Karpas-422 (cell line): ENCODE measurements around the gene TFCP2L1. TPM values are rescaled to one million over a fixed set of nuclear protein-coding genes. Genes with fewer than 3 reads are reported as not detected.
A peak's percentile ranks its signal among the peaks of the same experiment; 100 is the strongest.
"Not testable (repeated sequence)": the region's sequence is repeated elsewhere in the genome, so short reads cannot be mapped to it uniquely, and the experiment has no call there.

Experiments used
- DNase-seq: peaks from one replicate; pipeline ENCODE4 v3.0.0-alpha.2; 2015
- H2AFZ ChIP-seq: fragments of 200-600 bp; sonication (generic); 2 replicates; pipeline ENCODE4 v1.6.1; 2014; ENCODE audit warnings: antibody characterized with exemption, low read length, mixed read lengths
- H3K27ac ChIP-seq: fragments of 200-600 bp; sonication (generic); 2 replicates; pipeline ENCODE4 v1.5.1; 2014; ENCODE audit warnings: mild to moderate bottlenecking, low read length, moderate library complexity
- H3K27me3 ChIP-seq: fragments of 200-600 bp; sonication (generic); 2 replicates; pipeline ENCODE4 v1.6.1; 2014; ENCODE audit warnings: low read length, mixed read lengths
- H3K36me3 ChIP-seq: fragments of 200-600 bp; sonication (generic); 2 replicates; pipeline ENCODE4 v1.6.1; 2014; ENCODE audit warnings: low read length, mixed read lengths; ENCODE audit not compliant: insufficient read depth
- H3K4me1 ChIP-seq: fragments of 200-600 bp; sonication (generic); 2 replicates; pipeline ENCODE4 v1.6.1; 2014; ENCODE audit warnings: mild to moderate bottlenecking, low read length, mixed read lengths
- H3K4me2 ChIP-seq: fragments of 200-600 bp; sonication (generic); 2 replicates; pipeline ENCODE4 v1.6.1; 2014; ENCODE audit warnings: low read length, low read depth, mild to moderate bottlenecking; ENCODE audit not compliant: poor library complexity, severe bottlenecking
- H3K4me3 ChIP-seq: fragments of 200-600 bp; sonication (generic); 2 replicates; pipeline ENCODE4 v1.5.1; 2014; ENCODE audit warnings: mild to moderate bottlenecking, antibody characterized with exemption, low read length, mixed read lengths
- H3K79me2 ChIP-seq: fragments of 200-600 bp; sonication (generic); 2 replicates; pipeline ENCODE4 v1.6.1; 2014; ENCODE audit warnings: mild to moderate bottlenecking, low read length, mixed read lengths
- H3K9ac ChIP-seq: fragments of 200-600 bp; sonication (generic); 2 replicates; pipeline ENCODE4 v1.6.0; 2014; ENCODE audit warnings: low read length
- H3K9me2 ChIP-seq: fragments of 200-600 bp; sonication (generic), shearing (Covaris generic); replicated peaks from 2 replicates; pipeline ENCODE4 v1.6.0; 2014; ENCODE audit warnings: mild to moderate bottlenecking, low read length, moderate library complexity; ENCODE audit not compliant: insufficient read depth
- H3K9me3 ChIP-seq: fragments of 300-700, 200-600 bp; sonication (generic); 2 replicates; pipeline ENCODE4 v1.6.1; 2014; ENCODE audit warnings: low read length, mixed read lengths
- H4K20me1 ChIP-seq: fragments of 200-600 bp; sonication (generic); 2 replicates; pipeline ENCODE4 v1.6.1; 2014; ENCODE audit warnings: mild to moderate bottlenecking, antibody characterized with exemption, low read length, low read depth; ENCODE audit not compliant: insufficient read depth
- total RNA-seq: library from RNA; depleted of rRNA; stranded (reverse); fragments of >200 nt; shearing (Covaris generic); gene quantifications from 2 replicates; pipeline ENCODE4 v1.2.3, GENCODE V29; 2014; ENCODE audit warnings: low replicate concordance

TFCP2L1 gene
- total RNA-seq, 1 experiment from 2014 or later: not detected

- Histone ChIP-seq H3K4me2 (no peak overlapping the region), H3K9me3 (no peaks in the 10 kb centered on the region), H3K79me2 (no peaks in the 10 kb centered on the region), H4K20me1 (no peaks in the 10 kb centered on the region), H3K4me1 (no peaks in the 10 kb centered on the region), H3K36me3 (no peaks in the 10 kb centered on the region), H3K9me2 (no peaks in the 10 kb centered on the region), H3K27ac (no peak overlapping the region), H3K4me3 (no peak overlapping the region), H2AFZ (no peak overlapping the region), H3K27me3 (no peaks in the 10 kb centered on the region), H3K9ac (no peak overlapping the region)
- DNase-seq: no peak
Measured at GRCh38 chr2:121303531-121304263, 18.7 kb upstream of the TFCP2L1 start.

- H3K4me2 ChIP-seq, H3K4me1 ChIP-seq, H3K9ac ChIP-seq, H3K9me3 ChIP-seq, H3K27me3 ChIP-seq, H2AFZ ChIP-seq, H3K79me2 ChIP-seq, H3K9me2 ChIP-seq, H3K27ac ChIP-seq, H3K36me3 ChIP-seq, H3K4me3 ChIP-seq, DNase-seq, H4K20me1 ChIP-seq: not testable (repeated sequence)
Measured at GRCh38 chr2:121301190-121301589, 16.2 kb upstream of the TFCP2L1 start.

- no peak for DNase-seq
- Histone ChIP-seq H3K9me2 (no peaks in the 10 kb centered on the region), H3K4me2 (no peak overlapping the region), H3K36me3 (no peaks in the 10 kb centered on the region), H3K9ac (no peak overlapping the region), H4K20me1 (no peaks in the 10 kb centered on the region), H3K79me2 (no peaks in the 10 kb centered on the region), H3K4me3 (no peak overlapping the region), H3K27ac (no peak overlapping the region), H3K9me3 (no peaks in the 10 kb centered on the region), H3K27me3 (no peaks in the 10 kb centered on the region), H2AFZ (no peak overlapping the region), H3K4me1 (no peaks in the 10 kb centered on the region)
Measured at GRCh38 chr2:121298476-121298875, 13.5 kb upstream of the TFCP2L1 start.

- not testable (repeated sequence) for H2AFZ ChIP-seq, H3K79me2 ChIP-seq
Measured at GRCh38 chr2:121297866-121298265, 12.9 kb upstream of the TFCP2L1 start.

GRCh38 chr2:121297217-121297830, 12.3 kb upstream of the TFCP2L1 start:
- no peaks in the 10 kb centered on the region for H4K20me1 ChIP-seq
- no peaks in the 10 kb centered on the region for H3K4me1 ChIP-seq
- peak; percentile 73 for DNase-seq
- H3K36me3 ChIP-seq: no peaks in the 10 kb centered on the region
- H3K9me3 ChIP-seq: no peaks in the 10 kb centered on the region
- H3K9ac ChIP-seq: no peak overlapping the region
- no peak overlapping the region for H3K4me3 ChIP-seq
- H3K27ac ChIP-seq: no peak overlapping the region
- H3K9me2 ChIP-seq: no peaks in the 10 kb centered on the region
- H3K4me2 ChIP-seq: no peak overlapping the region
- no peaks in the 10 kb centered on the region for H3K27me3 ChIP-seq
- H3K79me2 ChIP-seq: no peaks in the 10 kb centered on the region
- no peak overlapping the region for H2AFZ ChIP-seq

More at GRCh38 chr2:121297866-121298265, 12.9 kb upstream of the TFCP2L1 start:
- H3K4me2 ChIP-seq, H3K27ac ChIP-seq, H3K4me1 ChIP-seq, H3K9ac ChIP-seq, DNase-seq, H3K4me3 ChIP-seq, H4K20me1 ChIP-seq, H3K36me3 ChIP-seq, H3K9me3 ChIP-seq, H3K9me2 ChIP-seq, H3K27me3 ChIP-seq: not testable (repeated sequence)

- no peak for DNase-seq
- H3K9me3 ChIP-seq: no peaks in the 10 kb centered on the region
- H3K9me2 ChIP-seq: no peaks in the 10 kb centered on the region
- no peaks in the 10 kb centered on the region for H3K27me3 ChIP-seq
- no peak overlapping the region for H3K4me3 ChIP-seq
- H3K27ac ChIP-seq: no peak overlapping the region
- H2AFZ ChIP-seq: no peak overlapping the region
- H3K9ac ChIP-seq: no peak overlapping the region
- H3K79me2 ChIP-seq: no peaks in the 10 kb centered on the region
- no peaks in the 10 kb centered on the region for H3K36me3 ChIP-seq
- no peaks in the 10 kb centered on the region for H3K4me1 ChIP-seq
- no peak overlapping the region for H3K4me2 ChIP-seq
- no peaks in the 10 kb centered on the region for H4K20me1 ChIP-seq
Measured at GRCh38 chr2:121295911-121296650, 11.1 kb upstream of the TFCP2L1 start.

- no peaks in the 10 kb centered on the region for H4K20me1 ChIP-seq
- H3K9ac ChIP-seq: no peak overlapping the region
- H3K36me3 ChIP-seq: no peaks in the 10 kb centered on the region
- no peak overlapping the region for H3K4me2 ChIP-seq
- no peaks in the 10 kb centered on the region for H3K9me3 ChIP-seq
- no peaks in the 10 kb centered on the region for H3K4me1 ChIP-seq
- H3K27ac ChIP-seq: no peak overlapping the region
- no peaks in the 10 kb centered on the region for H3K27me3 ChIP-seq
- no peak for DNase-seq
- no peak overlapping the region for H2AFZ ChIP-seq
- no peaks in the 10 kb centered on the region for H3K9me2 ChIP-seq
- H3K4me3 ChIP-seq: no peak overlapping the region
- no peaks in the 10 kb centered on the region for H3K79me2 ChIP-seq
Measured at GRCh38 chr2:121294881-121295840, 10.2 kb upstream of the TFCP2L1 start.
